HepG2 (cell line): ENCODE results near the gene CCDC201. TPM values are rescaled to one million over a fixed set of nuclear protein-coding genes. Genes with fewer than 3 reads are reported as not detected.

Source experiments
- E2F5 ChIP-seq: sonication (generic); formaldehyde crosslinking; conservative IDR thresholded peaks from 2 replicates; pipeline ENCODE4 v1.4.0; 2020; ENCODE audit warnings: missing genetic modification reagents
- ETV5 ChIP-seq: IDR thresholded peaks from 2 replicates; pipeline ENCODE4 v1.6.1; 2018; ENCODE audit warnings: missing biosample characterization, missing genetic modification reagents, inconsistent platforms, borderline replicate concordance
- HIC2 ChIP-seq: sonication (generic); formaldehyde crosslinking; IDR thresholded peaks from 2 replicates; pipeline ENCODE4 v1.9.0; 2022; ENCODE audit warnings: low read depth, missing genetic modification reagents
- KIAA2018 ChIP-seq: sonication (generic); formaldehyde crosslinking; IDR thresholded peaks from 2 replicates; pipeline ENCODE4 v1.5.0; 2020; ENCODE audit warnings: mild to moderate bottlenecking, missing genetic modification reagents, borderline replicate concordance
- NCOR1 ChIP-seq: fragments of 200-600 bp; sonication (generic); IDR thresholded peaks from 2 replicates; pipeline ENCODE4 v1.7.0; 2017; ENCODE audit warnings: antibody characterized with exemption, low read length, borderline replicate concordance
- NR2F1 ChIP-seq, 2 experiments: fragments of 450-650 bp in 1 of 2; formaldehyde crosslinking in 1 of 2; IDR thresholded peaks; 2 replicates each; pipeline versions ENCODE4 v1.5.0 to v1.6.1; 2016 to 2020; ENCODE audit warnings: mild to moderate bottlenecking in 1 of 2, missing compliant biosample characterization in 1 of 2, missing genetic modification reagents in 1 of 2, moderate library complexity in 1 of 2
- RBM39 ChIP-seq: fragments of 200-400 bp; formaldehyde crosslinking; IDR thresholded peaks from one replicate; pipeline ENCODE4 v1.6.1; 2018; ENCODE audit warnings: antibody characterized with exemption, mild to moderate bottlenecking, low read depth, low read length; ENCODE audit not compliant: poor library complexity, severe bottlenecking
- RCOR2 ChIP-seq: IDR thresholded peaks from 2 replicates; pipeline ENCODE4 v1.6.1; 2016; ENCODE audit warnings: missing biosample characterization, missing genetic modification reagents
- REXO4 ChIP-seq: sonication (generic); formaldehyde crosslinking; IDR thresholded peaks from 2 replicates; pipeline ENCODE4 v1.8.0; 2022; ENCODE audit warnings: missing genetic modification reagents, mild to moderate bottlenecking, borderline replicate concordance
- SCMH1 ChIP-seq: sonication (generic); formaldehyde crosslinking; IDR thresholded peaks from 2 replicates; pipeline ENCODE4 v1.9.0; 2021; ENCODE audit warnings: missing genetic modification reagents, mild to moderate bottlenecking, borderline replicate concordance
- SYNCRIP ChIP-seq: fragments of 200-400 bp; formaldehyde crosslinking; IDR thresholded peaks from 2 replicates; pipeline ENCODE4 v1.6.1; 2018; ENCODE audit warnings: mild to moderate bottlenecking, low read depth, low read length; ENCODE audit not compliant: insufficient read depth
- ZNF382 ChIP-seq: sonication (generic); formaldehyde crosslinking; IDR thresholded peaks from 2 replicates; pipeline ENCODE4 v1.5.0; 2020; ENCODE audit warnings: missing genetic modification reagents, mild to moderate bottlenecking, borderline replicate concordance
- ZNF484 ChIP-seq: sonication (generic); formaldehyde crosslinking; IDR thresholded peaks from 2 replicates; pipeline ENCODE4 v1.5.1; 2020; ENCODE audit warnings: mild to moderate bottlenecking, low read depth, missing genetic modification reagents, borderline replicate concordance
- ZNF549 ChIP-seq: sonication (generic); formaldehyde crosslinking; IDR thresholded peaks from 2 replicates; pipeline ENCODE4 v1.5.0; 2020; ENCODE audit warnings: missing genetic modification reagents
- ZNF672 ChIP-seq: sonication (generic); formaldehyde crosslinking; IDR thresholded peaks from 2 replicates; pipeline ENCODE4 v1.8.1; 2022; ENCODE audit warnings: missing genetic modification reagents
- ZNF703 ChIP-seq: sonication (generic); formaldehyde crosslinking; IDR thresholded peaks from 2 replicates; pipeline ENCODE4 v1.5.1; 2020; ENCODE audit warnings: missing genetic modification reagents, mild to moderate bottlenecking, moderate library complexity, borderline replicate concordance
- ZNF747 ChIP-seq: sonication (generic); formaldehyde crosslinking; IDR thresholded peaks from 2 replicates; pipeline ENCODE4 v1.8.1; 2023; ENCODE audit warnings: missing genetic modification reagents, mild to moderate bottlenecking, borderline replicate concordance
- ZNF773 ChIP-seq: sonication (generic); formaldehyde crosslinking; IDR thresholded peaks from 2 replicates; pipeline ENCODE4 v1.4.0; 2020; ENCODE audit warnings: missing genetic modification reagents, borderline replicate concordance
- polyA plus RNA-seq, 8 experiments: library from polyadenylated mRNA; depleted of rRNA in 3 of 8; stranded (reverse) in 7 of 8; unstranded in 1 of 8; fragments of >200 nt; fragmentation: Illumina TruSeq in 4 of 8; extraction: Trizol in 4 of 8; gene quantifications; 2 replicates each; pipeline versions ENCODE4 v1.2.1 to v1.2.3, GENCODE V29; 2011 to 2016; ENCODE audit warnings: low read depth in 4 of 8, missing spikeins in 1 of 8, mixed read lengths in 1 of 8; ENCODE audit not compliant: insufficient read depth in 1 of 8
- total RNA-seq, 5 experiments: library from RNA; depleted of rRNA; stranded (reverse); fragments of >200 nt; fragmentation: Illumina TruSeq; extraction: Trizol; gene quantifications; 2 replicates each; pipeline ENCODE4 v1.2.3, GENCODE V29; 2016; ENCODE audit warnings: low read depth in 1 of 5

Gene CCDC201
- total and polyA plus RNA-seq, 2 of the 13 experiments (the other 11 are each of a cell fraction or from before 2014, with no cell fraction given), result 0.92 TPM; not detected in 1

- no peak for TF ChIP-seq KIAA2018 (CRISPR knock-in tag)
- TF ChIP-seq SCMH1 (CRISPR knock-in tag), result no peak
- 0 out of 2 replicates have a peak, but pooled peaks have one; percentile 39 for TF ChIP-seq ZNF672 (CRISPR knock-in tag)
- TF ChIP-seq ZNF382 (CRISPR knock-in tag), result no peak
- no peak for TF ChIP-seq ETV5 (CRISPR knock-in tag)
- TF ChIP-seq NR2F1 (CRISPR knock-in tag; IDR thresholded peaks at IDR 0.05), result 0 out of 4 replicates have a peak, but pooled peaks of 1 of the 2 experiments have one; percentile 17
- TF ChIP-seq HIC2, result no peak
- no peak for TF ChIP-seq RCOR2 (CRISPR knock-in tag)
- TF ChIP-seq NCOR1, result no peak
- no peak for TF ChIP-seq REXO4 (CRISPR knock-in tag)
- no peak for TF ChIP-seq RBM39
- TF ChIP-seq ZNF703 (CRISPR knock-in tag), result no peak
- no peak for TF ChIP-seq ZNF484 (CRISPR knock-in tag)
- TF ChIP-seq SYNCRIP, result no peak
- no peak for TF ChIP-seq ZNF549 (CRISPR knock-in tag)
- TF ChIP-seq E2F5 (CRISPR knock-in tag), result no peak
- no peak for TF ChIP-seq ZNF773 (CRISPR knock-in tag)
- no peak for TF ChIP-seq ZNF747 (CRISPR knock-in tag)
Measured at GRCh38 chr7:45890125-45890901, 17.4 kb upstream of the CCDC201 start (continued).
